Stimulated activated CD4-positive, alpha-beta T cell treated with anti-CD3 and anti-CD28 coated beads, Interleukin-12 subunit alpha, Interleukin-12 subunit beta, amount 100 ng/mL, for 4 hours (primary cell): Measurements from ENCODE around the gene PGS1.
"Not testable (repeated sequence)": the region's sequence is repeated elsewhere in the genome, so short reads cannot be mapped to it uniquely, and the experiment has no call there.

Source experiments
- DNase-seq: peaks from one replicate; pipeline ENCODE4 v3.0.0-alpha.2; 2020

The PGS1 gene

DNA sequence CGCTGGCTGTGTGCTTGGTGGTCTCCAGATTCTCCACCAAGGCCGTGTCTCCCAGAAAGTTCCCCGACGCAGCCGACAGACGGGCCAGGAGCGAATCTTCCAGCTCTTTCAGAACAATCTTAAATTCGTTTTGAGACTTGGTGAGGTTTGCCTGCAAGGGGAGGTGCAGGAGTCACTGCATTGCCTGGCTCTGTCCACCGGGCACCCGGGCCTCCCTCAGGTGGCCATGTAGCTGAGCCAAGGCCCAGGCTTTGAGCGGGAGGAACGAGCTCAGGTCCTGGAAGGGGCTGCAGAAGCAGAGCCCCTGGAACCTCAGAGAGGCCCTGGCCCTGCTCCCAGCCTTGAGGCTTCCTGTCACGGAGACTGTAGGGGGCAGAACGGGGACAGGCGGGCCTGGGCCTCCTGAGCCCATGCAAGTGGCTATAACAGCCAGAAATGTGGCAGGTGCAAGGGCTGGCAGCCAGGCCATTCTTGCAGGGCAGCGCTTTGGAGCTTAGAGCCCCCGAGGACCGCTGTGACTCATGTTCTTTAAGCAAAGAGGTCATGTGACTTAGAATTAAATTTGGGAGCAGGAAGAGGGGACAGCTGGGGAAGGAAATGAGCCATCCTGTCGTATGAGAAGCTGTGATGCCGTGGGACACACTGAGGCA, 72.4 kb downstream of the PGS1 start:
- DNase-seq = no peak

DNA sequence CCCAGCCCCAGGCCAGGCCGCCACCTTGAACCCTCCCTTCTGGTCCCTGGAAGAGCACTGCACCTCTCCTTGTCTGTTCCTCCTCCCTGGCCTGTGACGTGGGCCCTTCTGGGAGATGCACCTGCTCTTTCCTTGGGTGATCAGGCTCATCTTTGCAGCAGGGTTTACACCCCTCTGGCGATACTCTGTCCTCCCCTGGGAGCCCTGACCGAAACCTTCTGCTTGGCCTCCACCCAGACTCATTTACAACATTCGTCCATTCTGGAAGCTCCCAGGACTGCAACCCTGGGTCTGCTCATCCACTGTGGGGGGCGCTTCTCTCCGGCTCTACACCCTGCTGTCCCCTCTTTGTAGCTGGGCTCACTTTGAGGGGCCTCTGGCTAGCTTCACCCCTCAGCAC, 73.3 kb downstream of the PGS1 start:
- DNase-seq = no peak

DNA sequence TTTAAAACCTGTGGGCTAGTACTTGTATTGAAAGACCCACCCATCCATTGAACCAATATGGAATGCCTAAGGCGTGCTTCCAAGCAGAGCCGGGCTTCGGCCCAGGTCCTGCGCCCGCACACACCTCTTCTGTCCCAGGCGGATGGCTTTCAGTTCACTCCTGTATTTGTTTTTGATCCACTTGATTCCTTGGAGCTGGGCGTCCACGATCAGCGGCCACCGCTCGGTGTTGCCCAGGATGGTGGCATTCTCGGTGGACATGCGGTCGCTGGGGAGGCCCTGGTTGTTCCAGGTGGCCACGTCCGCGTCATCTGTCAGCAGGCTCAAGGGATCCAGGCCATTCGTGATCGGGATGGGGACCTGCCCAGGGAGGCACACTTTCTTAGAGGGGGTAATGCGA, 75.9 kb downstream of the PGS1 start:
- DNase-seq = no peak

DNA sequence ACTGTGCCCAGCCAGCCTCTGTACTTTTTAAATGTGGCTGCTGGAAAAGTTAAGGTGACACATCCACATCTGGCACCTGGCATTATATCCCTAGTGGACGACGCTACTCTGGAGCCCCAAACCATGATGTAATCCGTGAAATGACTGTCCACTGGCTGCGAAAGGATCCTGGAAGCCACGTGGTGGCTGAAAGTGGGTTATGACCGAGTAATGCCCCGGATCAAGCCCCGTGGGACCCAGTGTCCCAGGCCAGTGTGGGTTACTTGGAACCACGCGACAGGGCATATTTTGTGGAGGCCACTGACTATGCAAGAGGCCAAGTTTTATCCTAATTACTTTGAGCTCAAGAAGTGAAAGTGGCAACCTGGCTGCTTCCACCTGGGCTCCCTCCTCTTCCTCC, 79.6 kb downstream of the PGS1 start:
- DNase-seq = no peak

DNA sequence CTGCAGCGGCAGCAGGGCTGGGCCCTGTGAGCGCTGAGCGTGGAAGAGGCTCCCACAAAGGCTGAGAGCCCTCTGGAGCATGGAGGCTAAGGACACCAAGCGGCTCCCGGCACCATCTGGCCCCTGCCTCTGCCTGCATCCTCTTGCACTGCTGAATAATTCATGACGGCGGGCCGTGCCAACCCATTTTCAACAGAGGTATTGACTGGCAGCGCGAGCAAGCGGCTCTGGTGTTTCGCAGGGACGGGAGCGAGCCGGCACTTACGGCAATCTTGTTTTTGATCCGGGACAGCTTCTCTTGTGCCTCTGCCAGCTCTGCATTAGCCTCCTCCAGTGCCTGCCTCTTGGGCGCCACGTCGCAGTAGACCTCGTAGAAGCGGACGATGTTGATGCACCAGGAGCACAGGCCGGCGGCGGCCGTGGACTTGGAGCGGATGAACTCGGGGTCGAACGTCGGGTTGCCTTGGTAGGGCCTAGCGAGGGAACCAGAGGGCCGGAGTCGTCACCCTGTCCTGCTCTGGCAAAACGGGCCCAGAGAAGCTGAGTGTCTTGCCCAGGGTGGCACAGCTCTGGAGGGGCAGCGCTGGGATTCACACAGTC, 80.4 kb downstream of the PGS1 start:
- no peak for DNase-seq

DNA sequence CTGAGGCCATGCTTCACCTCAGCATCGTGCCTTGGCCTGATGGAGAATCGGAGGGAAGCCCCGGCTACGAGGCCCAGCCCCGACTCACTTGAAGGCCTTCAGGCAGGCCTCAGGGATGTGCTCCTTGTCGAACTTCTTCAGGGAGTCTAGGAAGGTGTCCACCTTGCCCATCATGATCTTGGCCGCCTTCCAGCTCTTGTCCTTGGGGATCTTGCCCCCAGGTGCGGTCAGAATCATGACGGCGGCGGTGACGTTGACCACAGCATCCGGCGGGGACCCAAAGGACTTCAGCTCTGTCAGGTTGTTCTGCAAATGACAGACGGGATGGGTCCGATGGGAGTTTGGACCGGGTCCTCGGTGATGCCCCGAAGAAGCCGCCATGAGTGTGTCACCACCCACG, 81.2 kb downstream of the PGS1 start:
- no peak for DNase-seq

DNA sequence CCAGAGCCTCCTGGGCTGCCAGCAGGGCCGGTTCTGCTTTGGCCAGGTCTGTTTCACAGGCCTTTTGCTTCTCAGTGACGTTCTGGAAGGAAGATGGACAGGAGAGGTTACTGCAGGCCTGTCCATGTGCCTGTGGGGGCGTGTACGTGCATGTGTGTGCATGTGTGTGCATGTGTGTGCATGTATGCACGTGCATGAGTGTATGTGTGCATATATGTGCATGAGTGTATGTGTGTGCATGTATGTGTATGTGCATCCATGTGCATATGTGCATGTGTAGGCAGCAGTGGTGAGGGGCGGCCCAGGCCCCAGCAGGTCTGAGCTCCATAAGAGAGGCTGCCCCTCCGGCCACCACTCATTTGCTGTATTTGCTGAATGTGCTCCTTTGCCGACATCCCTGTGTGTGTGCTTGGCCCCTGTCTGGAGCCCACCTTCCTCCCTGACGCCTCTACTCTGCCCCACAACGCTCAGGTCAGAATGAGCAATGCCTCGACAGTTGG, 81.8 kb downstream of the PGS1 start:
- DNase-seq = no peak

DNA sequence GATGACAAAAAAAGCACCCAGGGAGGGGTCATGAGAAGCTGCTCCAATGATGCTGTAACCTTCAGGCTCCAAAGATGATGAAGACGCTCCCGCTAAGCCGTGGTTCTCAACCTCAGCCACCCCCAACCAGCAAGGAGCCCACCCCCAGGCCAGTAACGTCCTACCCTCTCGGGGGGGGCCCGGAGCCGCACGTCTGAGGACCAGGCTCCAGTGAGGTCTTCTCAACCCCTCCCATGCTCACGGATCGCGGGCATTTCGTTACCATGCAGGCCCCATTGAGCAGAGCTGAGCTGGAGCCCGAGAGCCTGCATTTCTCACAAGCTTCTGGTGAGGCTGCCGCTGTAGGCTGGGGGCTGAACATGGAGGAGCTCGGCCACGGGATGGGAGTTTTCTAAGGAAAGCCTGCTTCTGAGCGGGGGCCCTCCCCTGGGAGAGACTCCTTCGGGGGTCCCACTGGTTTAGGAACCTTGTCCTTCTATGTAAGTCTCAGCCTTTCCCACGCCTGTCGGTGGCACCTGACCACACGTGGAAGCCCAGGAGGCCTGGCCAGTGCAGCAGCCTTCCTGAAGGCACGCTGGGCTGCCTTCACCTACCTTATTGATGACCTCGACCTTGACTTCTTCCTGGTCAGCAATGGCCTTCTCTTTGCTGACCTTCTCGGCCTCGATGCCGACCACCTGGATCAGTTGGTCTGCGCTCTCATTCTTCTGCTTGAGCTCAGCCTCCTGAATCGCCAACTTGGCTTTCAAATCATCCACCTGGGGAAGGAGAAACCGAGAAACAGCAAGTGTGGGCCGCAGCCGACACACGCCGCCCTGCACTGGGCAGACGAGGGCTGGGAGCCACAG, 82.7 kb downstream of the PGS1 start:
- no peak for DNase-seq

DNA sequence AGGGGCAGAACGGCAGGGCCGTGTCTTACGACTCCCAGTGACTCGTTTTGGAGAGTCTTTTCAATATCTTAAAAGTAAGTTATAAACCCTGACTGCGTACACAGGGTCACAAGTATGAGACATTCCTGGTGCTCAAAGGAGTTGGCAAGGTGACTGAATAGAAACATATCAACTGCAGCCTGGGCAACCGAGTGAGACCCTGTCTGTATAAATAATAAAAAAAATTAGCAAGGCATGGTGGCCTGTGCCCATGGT, 83.3 kb downstream of the PGS1 start:
- no peak for DNase-seq

DNA sequence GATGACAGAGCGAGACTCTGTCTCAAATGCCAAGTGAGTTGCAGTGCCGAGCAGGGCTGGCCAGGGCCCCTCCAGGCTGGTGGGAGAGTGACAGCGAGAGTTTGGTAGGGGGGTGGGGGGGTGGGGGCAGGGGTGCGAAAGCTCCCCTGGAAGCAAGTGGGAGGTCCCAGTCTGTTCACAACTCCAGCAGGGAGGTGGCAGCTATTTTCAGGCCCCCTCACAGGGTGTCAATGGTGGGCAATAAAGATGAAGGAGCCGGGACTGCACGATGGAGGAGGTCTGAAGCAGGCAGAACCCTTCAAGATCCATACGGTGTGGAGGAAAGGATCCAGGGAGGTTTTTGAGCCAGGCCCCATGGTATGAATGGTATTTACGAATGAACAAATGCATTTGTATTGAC, 83.7 kb downstream of the PGS1 start:
- DNase-seq = no peak

DNA sequence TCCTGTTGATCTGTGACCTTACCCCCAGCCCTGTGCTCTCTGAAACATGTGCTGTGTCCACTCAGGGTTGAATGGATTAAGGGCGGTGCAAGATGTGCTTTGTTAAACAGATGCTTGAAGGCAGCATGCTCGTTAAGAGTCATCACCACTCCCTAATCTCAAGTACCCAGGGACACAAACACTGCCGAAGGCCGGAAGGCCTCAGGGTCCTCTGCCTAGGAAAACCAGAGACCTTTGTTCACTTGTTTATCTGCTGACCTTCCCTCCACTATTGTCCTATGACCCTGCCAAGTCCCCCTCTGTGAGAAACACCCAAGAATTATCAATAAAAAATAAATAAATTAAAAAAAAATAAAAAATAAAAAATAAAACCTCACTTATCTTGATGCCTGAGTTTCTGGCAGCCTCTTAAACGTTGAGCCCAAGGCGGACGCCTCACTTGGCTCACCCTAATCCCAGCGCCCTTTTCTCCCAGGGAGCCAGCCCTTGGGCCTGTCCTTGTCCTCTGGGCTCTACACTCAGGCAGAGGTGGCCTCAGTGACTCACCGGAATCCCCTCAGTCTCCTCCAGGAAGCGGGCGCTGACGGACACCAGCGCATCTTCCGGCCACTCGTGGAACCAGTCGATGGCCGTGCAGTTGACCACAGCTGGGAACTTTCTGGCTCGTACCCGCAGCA, 87.8 kb downstream of the PGS1 start:
- not testable (repeated sequence) for DNase-seq

DNA sequence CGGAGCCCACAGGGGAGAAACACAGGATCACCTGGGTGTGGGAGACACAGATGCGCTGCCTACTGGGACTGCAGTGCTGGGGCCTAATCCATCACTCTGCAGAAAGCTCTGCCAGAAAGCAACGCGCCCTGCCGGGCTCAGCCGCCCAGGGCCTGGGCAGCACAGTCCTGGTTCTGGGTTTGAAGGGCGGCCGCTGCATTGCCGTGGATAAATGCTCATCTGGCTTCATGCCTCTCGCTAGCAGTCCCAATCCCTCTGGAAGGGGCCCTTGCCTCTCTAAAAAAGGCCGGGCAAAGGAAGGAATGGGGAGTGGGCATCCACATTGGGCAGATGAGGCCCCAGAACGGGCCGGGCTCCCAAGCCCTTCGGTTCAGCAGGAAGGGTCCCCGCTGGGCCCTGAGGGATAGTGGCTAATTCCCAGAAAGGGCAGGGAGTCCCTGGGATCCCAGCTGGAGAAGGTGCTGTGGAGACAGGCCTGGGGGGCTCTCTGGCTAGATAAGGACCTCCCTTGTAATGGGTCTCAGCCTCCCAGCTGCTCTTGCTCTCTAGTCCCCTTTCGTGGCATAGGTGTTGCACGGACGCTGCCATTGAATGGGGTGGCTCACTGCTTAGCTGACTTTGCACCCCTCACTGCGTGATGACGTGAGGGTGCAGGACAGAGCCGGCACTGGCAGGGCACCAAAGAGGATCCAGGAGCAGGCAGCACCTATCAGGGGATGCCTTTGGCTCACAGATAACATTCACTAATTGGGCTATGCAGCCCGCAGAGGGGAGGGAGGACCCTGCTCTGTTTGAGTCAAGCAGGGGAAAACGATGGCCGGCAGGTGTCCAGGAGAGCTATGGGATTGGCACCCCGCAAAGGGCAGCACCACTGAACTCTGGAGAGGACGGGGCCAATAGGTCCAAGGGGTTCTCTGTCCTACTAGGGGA, 88.6 kb downstream of the PGS1 start:
- DNase-seq = no peak

DNA sequence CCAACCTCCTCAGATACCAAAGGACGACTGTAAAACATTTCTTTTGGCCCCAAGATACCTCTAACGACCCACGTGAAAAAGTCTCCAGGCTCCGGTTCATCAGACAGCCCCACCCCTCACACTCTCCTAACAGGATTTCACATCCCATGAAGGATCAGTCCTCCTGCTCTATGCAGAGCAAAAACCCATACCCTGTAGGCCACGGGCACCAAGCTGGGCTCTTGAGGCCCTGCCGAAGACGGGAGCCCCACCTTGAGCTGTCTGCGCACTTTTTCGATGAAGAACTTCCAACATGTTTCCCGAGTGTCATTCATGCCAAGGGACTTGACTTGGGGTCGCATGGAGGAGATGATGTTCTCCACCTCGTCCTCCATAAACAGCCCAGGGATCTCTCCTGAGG, 89.9 kb downstream of the PGS1 start:
- DNase-seq = no peak

DNA sequence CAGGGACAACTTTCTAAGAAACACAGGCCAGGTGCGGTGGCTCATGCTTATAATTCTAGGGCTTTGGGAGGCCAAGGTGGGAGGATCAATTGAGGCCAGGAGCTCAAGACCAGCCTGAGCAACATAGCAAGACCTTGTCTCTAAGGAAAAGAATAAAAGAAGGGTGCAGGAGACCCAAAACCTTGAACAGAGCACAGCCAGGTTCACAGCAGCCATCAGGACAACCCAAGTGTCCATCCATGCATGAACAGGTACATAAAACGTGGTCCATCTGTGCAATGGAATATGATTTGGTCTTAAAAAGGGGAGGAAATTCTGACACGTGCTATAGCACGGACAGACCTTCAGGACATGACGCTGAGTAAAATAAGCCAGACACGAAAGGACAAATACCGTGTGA, 91.0 kb downstream of the PGS1 start:
- no peak for DNase-seq

DNA sequence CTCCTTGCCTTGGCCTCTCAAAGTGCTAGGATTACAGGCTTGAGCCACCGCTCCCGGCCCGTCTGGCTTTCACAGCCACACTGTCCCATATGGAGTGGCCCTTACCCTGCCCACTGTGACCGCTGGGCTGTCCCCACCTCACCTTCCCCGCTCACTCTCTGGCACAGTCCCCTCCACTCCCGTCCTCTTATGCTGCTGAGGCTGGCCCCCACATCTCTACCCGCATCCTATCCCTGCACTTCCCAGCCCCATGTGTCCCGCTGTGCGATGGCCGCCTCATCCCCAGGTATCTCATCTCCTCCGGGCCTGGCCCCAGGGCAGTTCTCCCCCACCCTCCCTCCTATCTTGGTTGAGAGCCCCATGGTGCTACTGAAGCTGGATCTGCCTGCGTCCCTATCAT, 93.2 kb downstream of the PGS1 start:
- no peak for DNase-seq

DNA sequence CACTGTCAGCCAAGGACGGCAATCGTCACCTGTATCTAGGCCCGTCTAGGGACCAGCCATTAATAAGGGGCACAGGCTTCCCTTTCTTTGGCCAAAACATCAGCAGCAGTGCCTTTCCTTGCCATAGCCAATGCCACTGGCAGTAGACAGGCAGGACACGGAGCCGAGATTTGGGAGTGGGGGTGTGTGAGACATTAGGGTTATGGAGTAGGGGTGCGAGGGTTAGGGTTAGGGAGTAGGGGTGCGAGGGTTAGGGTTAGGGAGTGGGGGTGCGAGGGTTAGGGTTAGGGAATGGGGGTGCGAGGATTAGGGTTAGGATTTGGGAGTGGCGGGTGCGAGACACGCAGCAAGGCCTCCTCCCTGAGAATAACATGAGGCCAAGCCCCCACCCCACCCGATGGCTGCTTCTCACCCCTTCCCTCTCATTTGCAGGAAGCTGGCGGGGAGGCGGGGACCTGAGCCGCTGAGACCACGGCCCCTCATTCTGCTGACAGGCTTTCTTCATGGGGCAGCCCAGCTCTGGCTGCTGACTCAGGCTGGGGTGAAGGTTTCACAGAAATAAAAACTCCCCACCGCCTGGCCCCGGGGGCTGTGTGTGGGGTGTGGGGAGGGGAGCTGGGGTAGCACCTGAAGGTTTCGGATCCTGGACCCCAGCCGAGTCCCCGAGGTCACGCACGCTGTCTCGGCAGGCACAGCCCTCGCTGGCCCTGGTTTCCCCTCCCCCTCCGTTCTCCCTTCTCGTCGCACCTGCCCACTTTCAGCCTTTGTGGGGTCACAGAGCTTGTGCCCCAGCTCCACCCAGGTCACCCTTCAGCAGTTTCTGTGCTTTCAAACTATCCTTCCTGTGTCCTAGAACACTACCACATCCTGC, 93.8 kb downstream of the PGS1 start:
- DNase-seq = no peak

DNA sequence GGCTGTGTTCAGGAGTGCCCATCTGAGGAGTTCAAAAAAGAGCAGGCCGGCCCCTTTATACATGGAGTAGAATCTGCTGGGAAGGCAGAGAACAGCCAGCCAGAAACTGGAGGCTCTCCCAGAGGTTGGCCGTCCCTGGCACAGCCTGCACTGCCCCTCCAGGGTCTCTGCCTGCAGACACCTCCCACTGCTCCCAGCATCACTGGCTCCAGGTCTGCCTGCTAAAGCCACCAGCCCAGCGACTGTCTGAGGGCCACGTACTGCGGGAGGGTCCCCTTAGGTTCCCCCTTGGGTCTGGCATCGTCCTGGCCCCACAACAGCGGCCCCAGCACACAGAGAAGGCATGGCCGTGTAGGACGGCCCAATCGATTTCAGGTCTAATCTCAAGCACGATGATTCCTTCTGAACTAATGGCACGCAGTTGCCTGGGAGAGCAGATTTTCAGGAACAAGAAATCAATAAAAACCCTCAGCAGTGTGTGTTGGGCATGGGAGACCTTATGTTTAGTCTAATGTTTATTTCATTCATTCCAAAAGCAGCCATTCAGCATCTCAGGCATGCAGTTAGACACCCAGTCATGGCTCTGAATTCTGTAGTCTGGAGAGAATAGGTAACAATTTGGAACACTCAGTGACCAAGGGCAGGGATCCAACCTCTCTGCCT, 95.6 kb downstream of the PGS1 start:
- DNase-seq = no peak
